Heart left ventricle (tissue), 16 donors: ENCODE measurements around the gene CAPRIN2. TPM values are rescaled to one million over a fixed set of nuclear protein-coding genes. Genes with fewer than 3 reads are reported as not detected.

ENCODE experiments used
- ATAC-seq, 4 donors: fragments of 200-7000 bp; cut with Tn5 transposase; one replicate each; pipeline ENCODE4 v1.9.1; 2020 to 2022; ENCODE audit warnings: moderate library complexity in 4 of 4, mild to moderate bottlenecking in 3 of 4, moderate number of reproducible peaks in 1 of 4
- DNase-seq, 5 donors: peaks; one replicate each; pipeline ENCODE4 v3.0.0-alpha.2; 2020
- H3K27ac ChIP-seq, 12 donors: fragments of 200-600 bp; sonication (generic) in 4 of 12; one replicate each; pipeline versions ENCODE4 v1.5.0 to v1.8.0; 2016 to 2022; ENCODE audit warnings: mild to moderate bottlenecking in 2 of 12
- H3K27me3 ChIP-seq, 9 donors: fragments of 200-600 bp; sonication (generic) in 2 of 9; one replicate each; pipeline versions ENCODE4 v1.5.1 to v1.8.0; 2016 to 2022; ENCODE audit warnings: mild to moderate bottlenecking in 3 of 9
- H3K36me3 ChIP-seq, 9 donors: fragments of 200-600 bp; sonication (generic) in 2 of 9; one replicate each; pipeline versions ENCODE4 v1.5.0 to v1.8.0; 2018 to 2022; ENCODE audit warnings: mild to moderate bottlenecking in 2 of 9
- H3K4me1 ChIP-seq, 12 donors: fragments of 200-600 bp; sonication (generic) in 4 of 12; one replicate each; pipeline versions ENCODE4 v1.5.0 to v1.8.0; 2016 to 2022; ENCODE audit warnings: mild to moderate bottlenecking in 3 of 12
- H3K4me3 ChIP-seq, 12 donors: fragments of 200-600 bp; sonication (generic) in 4 of 12; one replicate each; pipeline versions ENCODE4 v1.5.0 to v1.8.0; 2017 to 2022; ENCODE audit warnings: mild to moderate bottlenecking in 9 of 12, moderate library complexity in 4 of 12
- H3K9me3 ChIP-seq, 12 donors: fragments of 200-600 bp; sonication (generic) in 4 of 12; one replicate each; pipeline versions ENCODE4 v1.5.0 to v1.8.0; 2016 to 2022; ENCODE audit warnings: mild to moderate bottlenecking in 1 of 12
- POLR2A ChIP-seq, 2 donors: fragments of 450-650 bp; IDR thresholded peaks; one replicate each; pipeline ENCODE4 v1.6.1; 2017; ENCODE audit warnings: antibody characterized with exemption in 2 of 2, mild to moderate bottlenecking in 2 of 2, moderate library complexity in 2 of 2
- WGBS, 4 donors: extraction: QIAGEN DNeasy Blood & Tissue Kit in 2 of 4; methylation state at CpG; one replicate each; pipeline versions ENCODE4 v1.1.5 to v1.1.7; 2013 to 2018; 5-methylcytosine and 5-hydroxymethylcytosine counted together
- intact Hi-C, 10 donors: fragments of 100-400 bp; cut with DNase I; formaldehyde crosslinking; loops; one replicate each; pipeline versions ENCODE4 v1.11.1 to v1.14.2; 2022
- polyA plus RNA-seq, 2 donors: library from polyadenylated mRNA; stranded (reverse); fragments of 200-250 nt; gene quantifications; one replicate each; pipeline ENCODE4 v1.2.3, GENCODE V29; 2013
- total RNA-seq, 9 donors: library from RNA; depleted of rRNA in 2 of 9; stranded (reverse); fragments of >200 nt in 2 of 9; fragmentation: NEBNext Ultra II Directional in 3 of 9; extraction: Animal tissue kit (Norgen Biotek cat#: 25700) in 3 of 9; gene quantifications; one replicate each; pipeline versions ENCODE4 v1.1.0 to v1.2.4, GENCODE V29; 2016 to 2023
- TF ChIP-seq, protein P1 (sequence below), 12 donors: fragments of 200-600 bp; sonication (generic) in 4 of 12; IDR thresholded peaks; one replicate each; pipeline versions ENCODE4 v1.5.0 to v1.8.0; 2018 to 2022; ENCODE audit warnings: antibody characterized with exemption in 12 of 12, mild to moderate bottlenecking in 5 of 12
- donor health status: ischemic (EF 13 %, LVEDD 7.1; RV severe dilation, severe dysfunction).
- donor health status: healthy with polysubstance abuse.
- donor health status: DM: no; HTN: yes; CAD: no.
- donor health status: DM: no; HTN: no; CAD: no.
- donor health status: ischemic (EF 25% LVEDD 6.9; RV normal size, moderate dysfunction).
- donor health status: ischemic (EF 25% LVEDD 5.7; RV mildly dilated, moderate dysfunction).
- donor health status: healthy.
- donor health status: DM: yes; HTN: yes; CAD: no.
- donor health status: ischemic (EF 35%, LVEDD 5.7; RV mildly dilated, moderate dysfunction).
- donor health status: nonischemic (EF 11% LVEDD 7.7; RV severe dilation, severe dysfunction).
- donor health status: DM: yes; HTN: yes; CAD: no.
- donor health status: PGD.
- donor health status: ischemic (EF 29% LVEDD 5.4; RV normal size, mild dysfunction).
- donor health status: nonischemic (EF 23%, LVEDD 6.1; RV moderate dilation, normal function).

CAPRIN2 gene
- total and polyA plus RNA-seq, 11 donors: 9.9 to 33.6 (median 29.0) TPM

DNA sequence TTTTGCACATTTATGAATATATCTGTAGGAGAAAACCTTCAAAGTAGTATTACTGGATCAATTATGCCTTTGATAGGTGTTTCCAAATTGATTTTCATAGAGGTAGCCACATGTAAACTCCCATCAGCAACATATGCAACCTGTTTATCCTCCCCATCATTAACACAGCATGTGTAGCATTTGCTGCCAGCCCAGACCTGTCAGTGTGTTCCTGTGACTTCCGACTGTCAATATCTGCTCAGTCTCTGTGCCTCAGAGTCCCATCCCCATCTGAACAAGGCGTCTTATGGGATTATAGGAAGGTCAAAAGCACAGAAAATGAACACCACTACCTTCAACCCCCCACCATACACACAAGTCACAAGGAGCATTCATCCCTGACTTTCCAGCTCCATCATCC lies 9.5 kb upstream of the CAPRIN2 start:
- Histone ChIP-seq H3K27ac (no peak overlapping the region), H3K27me3 (no peaks in the 10 kb centered on the region), H3K4me1 (no peaks in the 10 kb centered on the region), H3K36me3 (no peaks in the 10 kb centered on the region), H3K9me3 (peaks cover 0 to 9% (median 0%) of the 10 kb centered on the region in 12 donors), H3K4me3 (no peak overlapping the region)
- no peak for TF ChIP-seq POLR2A (IDR thresholded peaks at IDR 0.05)
- TF ChIP-seq, protein P1, sequence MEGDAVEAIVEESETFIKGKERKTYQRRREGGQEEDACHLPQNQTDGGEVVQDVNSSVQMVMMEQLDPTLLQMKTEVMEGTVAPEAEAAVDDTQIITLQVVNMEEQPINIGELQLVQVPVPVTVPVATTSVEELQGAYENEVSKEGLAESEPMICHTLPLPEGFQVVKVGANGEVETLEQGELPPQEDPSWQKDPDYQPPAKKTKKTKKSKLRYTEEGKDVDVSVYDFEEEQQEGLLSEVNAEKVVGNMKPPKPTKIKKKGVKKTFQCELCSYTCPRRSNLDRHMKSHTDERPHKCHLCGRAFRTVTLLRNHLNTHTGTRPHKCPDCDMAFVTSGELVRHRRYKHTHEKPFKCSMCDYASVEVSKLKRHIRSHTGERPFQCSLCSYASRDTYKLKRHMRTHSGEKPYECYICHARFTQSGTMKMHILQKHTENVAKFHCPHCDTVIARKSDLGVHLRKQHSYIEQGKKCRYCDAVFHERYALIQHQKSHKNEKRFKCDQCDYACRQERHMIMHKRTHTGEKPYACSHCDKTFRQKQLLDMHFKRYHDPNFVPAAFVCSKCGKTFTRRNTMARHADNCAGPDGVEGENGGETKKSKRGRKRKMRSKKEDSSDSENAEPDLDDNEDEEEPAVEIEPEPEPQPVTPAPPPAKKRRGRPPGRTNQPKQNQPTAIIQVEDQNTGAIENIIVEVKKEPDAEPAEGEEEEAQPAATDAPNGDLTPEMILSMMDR (IDR thresholded peaks at IDR 0.05): no peak
- intact Hi-C loops: loop anchor here in 1 of 10 donors (5.0 kb wide), 1 partner anchor 33 kb away; no protein-coding TSS in a partner anchor
- ATAC-seq (no peak), DNase-seq (no peak)
- 66 to 77% (median 75%) methylated on average over 2 of the region's 2 CpGs for WGBS, 4 donors

DNA sequence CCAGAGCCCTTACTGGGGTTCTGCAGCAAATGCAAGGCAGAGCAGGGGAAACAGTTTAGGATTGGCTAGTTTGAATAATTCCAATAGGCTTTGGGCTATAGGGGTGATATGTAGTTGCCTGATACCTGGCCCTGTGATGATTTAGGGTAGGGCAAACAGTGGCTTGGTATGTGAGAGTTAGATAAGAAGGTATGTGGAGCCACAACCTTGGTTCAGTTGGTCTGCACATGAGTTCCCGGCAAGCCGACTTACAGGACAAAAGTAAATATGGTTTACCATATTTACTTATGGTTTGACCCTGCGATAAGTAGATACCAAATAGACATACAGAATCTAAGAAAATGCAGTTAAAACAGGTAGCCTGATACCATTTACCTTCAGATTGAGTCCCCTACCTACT lies 8.3 kb upstream of the CAPRIN2 start:
- no peak for DNase-seq
- Histone ChIP-seq H3K27me3 (no peaks in the 10 kb centered on the region), H3K4me3 (no peak overlapping the region), H3K4me1 (no peaks in the 10 kb centered on the region), H3K27ac (no peak overlapping the region), H3K36me3 (no peaks in the 10 kb centered on the region), H3K9me3 (peaks cover 0 to 9% (median 0%) of the 10 kb centered on the region in 12 donors)
- ATAC-seq: no peak
- intact Hi-C loops: loop anchor here in 1 of 10 donors (5.0 kb wide), 1 partner anchor 34 kb away; no protein-coding TSS in a partner anchor
- TF ChIP-seq POLR2A (IDR thresholded peaks at IDR 0.05): no peak
- TF ChIP-seq, protein P1 (IDR thresholded peaks at IDR 0.05): no peak
- 94 to 98% (median 96%) methylated on average over 3 of the region's 3 CpGs for WGBS, 4 donors

DNA sequence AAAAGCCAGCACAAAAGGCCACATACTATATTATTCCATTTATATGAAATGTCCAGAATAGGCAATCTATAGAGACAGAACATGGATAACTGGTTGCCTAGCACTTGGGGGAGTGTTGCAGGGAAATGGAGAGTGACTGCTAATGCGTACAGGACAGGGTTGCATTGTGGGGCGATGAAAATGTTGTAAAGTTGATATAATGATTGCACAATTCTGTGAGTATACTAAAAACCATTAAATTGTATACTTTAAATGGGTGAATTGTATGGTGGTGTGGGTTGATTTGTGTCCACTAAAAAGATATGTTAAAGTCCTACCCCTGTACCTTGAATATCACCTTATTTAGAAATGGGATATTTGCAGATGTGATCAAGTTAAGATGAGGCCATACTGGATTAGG lies 7.0 kb upstream of the CAPRIN2 start:
- Histone ChIP-seq H3K4me3 (no peak overlapping the region), H3K9me3 (peaks cover 0 to 9% (median 0%) of the 10 kb centered on the region in 12 donors), H3K36me3 (no peaks in the 10 kb centered on the region), H3K27ac (no peak overlapping the region), H3K4me1 (no peaks in the 10 kb centered on the region), H3K27me3 (no peaks in the 10 kb centered on the region)
- 96 to 99% (median 97%) methylated on average over 2 of the region's 2 CpGs for WGBS, 4 donors
- intact Hi-C loops: loop anchor here in 1 of 10 donors (5.0 kb wide), 1 partner anchor 36 kb away; no protein-coding TSS in a partner anchor
- no peak for TF ChIP-seq POLR2A (IDR thresholded peaks at IDR 0.05)
- TF ChIP-seq, protein P1 (IDR thresholded peaks at IDR 0.05): no peak
- DNase-seq (no peak), ATAC-seq (no peak)

DNA sequence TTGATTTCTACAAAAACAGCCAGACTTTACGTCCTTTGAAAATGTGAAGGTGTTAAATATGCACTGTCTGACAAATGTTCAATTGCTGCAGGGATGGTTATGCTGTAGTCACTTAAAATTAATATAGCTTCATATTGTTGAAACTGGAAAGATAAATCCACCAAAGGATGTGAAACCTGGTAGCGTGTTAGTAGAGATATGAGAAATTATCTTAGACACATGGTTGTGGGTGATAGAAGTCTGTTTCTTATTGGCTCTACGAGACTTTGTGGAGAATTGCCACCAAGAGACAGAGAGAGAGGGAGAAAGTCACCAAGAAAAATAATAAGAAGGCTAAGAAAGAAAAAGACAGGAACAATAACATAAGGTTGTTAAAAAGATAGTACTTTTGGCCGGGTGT lies 2.6 kb upstream of the CAPRIN2 start:
- no peak for ATAC-seq
- no peak overlapping the region for H3K4me3 ChIP-seq
- no peaks in the 10 kb centered on the region for H3K36me3 ChIP-seq
- intact Hi-C loops: loop anchor here in 5 of 10 donors (5.0 kb wide), 3 partner anchors 40 to 60 kb away; partner anchors contain the start of gene IPO8 (in 1 of the 5)
- peaks cover 0 to 9% (median 0%) of the 10 kb centered on the region in 12 donors for H3K9me3 ChIP-seq
- DNase-seq: no peak
- H3K4me1 ChIP-seq: peaks cover 0 to 23% (median 12%) of the 10 kb centered on the region in 12 donors
- H3K27ac ChIP-seq: no peak overlapping the region
- 70 to 87% (median 77%) methylated on average over 4 of the region's 4 CpGs for WGBS, 4 donors
- TF ChIP-seq, protein P1 (IDR thresholded peaks at IDR 0.05): no peak
- no peak for TF ChIP-seq POLR2A (IDR thresholded peaks at IDR 0.05)
- no peaks in the 10 kb centered on the region for H3K27me3 ChIP-seq
